Nephron (organoid): Measurements from ENCODE around the gene SAMM50.

Experiments used
- H3K27ac Mint-ChIP-seq, 3 experiments: 2 replicates each; pipeline ENCODE4 v1.8.0; 2020; ENCODE audit warnings: mixed read lengths in 3 of 3, mild to moderate bottlenecking in 2 of 3, moderate library complexity in 1 of 3
- H3K27me3 Mint-ChIP-seq: 2 replicates; pipeline ENCODE4 v1.8.0; 2021; ENCODE audit warnings: low read depth, mild to moderate bottlenecking, moderate library complexity, mixed read lengths
- H3K36me3 Mint-ChIP-seq: 2 replicates; pipeline ENCODE4 v1.8.0; 2020; ENCODE audit warnings: low read depth, mixed read lengths
- H3K4me1 Mint-ChIP-seq: 2 replicates; pipeline ENCODE4 v1.8.0; 2020; ENCODE audit warnings: mixed read lengths
- H3K4me3 Mint-ChIP-seq, 3 experiments: 2 replicates each; pipeline ENCODE4 v1.8.0; 2020; ENCODE audit warnings: mild to moderate bottlenecking in 3 of 3, mixed read lengths in 3 of 3, moderate library complexity in 2 of 3
- H3K9me3 Mint-ChIP-seq: 2 replicates; pipeline ENCODE4 v1.8.0; 2020; ENCODE audit warnings: mixed read lengths
- CTCF ChIP-seq, 3 experiments: fragments of 200-600 bp; sonication (generic); IDR thresholded peaks; one replicate each; pipeline ENCODE4 v1.5.0; 2021; ENCODE audit warnings: antibody characterized with exemption in 3 of 3; ENCODE audit not compliant: unreplicated experiment in 3 of 3

The SAMM50 gene

GRCh38 chr22:43917521-43917920 lies 37.7 kb upstream of the SAMM50 start:
- H3K4me1 Mint-ChIP-seq: no peaks in the 10 kb centered on the region

GRCh38 chr22:43919106-43919973 lies 35.9 kb upstream of the SAMM50 start:
- Mint-ChIP-seq H3K27me3 (peaks cover 14% of the 10 kb centered on the region), H3K4me1 (peaks cover 6% of the 10 kb centered on the region), H3K9me3 (no peaks in the 10 kb centered on the region), H3K36me3 (no peaks in the 10 kb centered on the region), H3K27ac (no peak overlapping the region), H3K4me3 (no peak overlapping the region)
- no peak for TF ChIP-seq CTCF (IDR thresholded peaks at IDR 0.05; ENCODE audit: unreplicated experiment in 3 of 3)

More at GRCh38 chr22:43917521-43917920, 37.7 kb upstream of the SAMM50 start:
- TF ChIP-seq CTCF (IDR thresholded peaks at IDR 0.05; ENCODE audit: unreplicated experiment in 3 of 3): no peak
- H3K27ac Mint-ChIP-seq: no peak overlapping the region
- H3K27me3 Mint-ChIP-seq: peaks cover 24% of the 10 kb centered on the region
- H3K4me3 Mint-ChIP-seq: no peak overlapping the region
- H3K36me3 Mint-ChIP-seq: no peaks in the 10 kb centered on the region
- peaks cover 3% of the 10 kb centered on the region for H3K9me3 Mint-ChIP-seq

- no peak overlapping the region for H3K4me3 Mint-ChIP-seq
- H3K36me3 Mint-ChIP-seq: no peaks in the 10 kb centered on the region
- H3K27me3 Mint-ChIP-seq: peaks cover 15% of the 10 kb centered on the region
- no peak overlapping the region for H3K27ac Mint-ChIP-seq
- H3K9me3 Mint-ChIP-seq: no peaks in the 10 kb centered on the region
- no peak for TF ChIP-seq CTCF (IDR thresholded peaks at IDR 0.05; ENCODE audit: unreplicated experiment in 3 of 3)
- peaks cover 6% of the 10 kb centered on the region for H3K4me1 Mint-ChIP-seq
Measured at GRCh38 chr22:43921370-43921769, 33.9 kb upstream of the SAMM50 start.

- H3K4me1 Mint-ChIP-seq: peaks cover 6% of the 10 kb centered on the region
- no peaks in the 10 kb centered on the region for H3K36me3 Mint-ChIP-seq
- peak overlapping the region in 2 of 3 experiments; percentile 10 to 21 for H3K4me3 Mint-ChIP-seq
- no peak for TF ChIP-seq CTCF (IDR thresholded peaks at IDR 0.05; ENCODE audit: unreplicated experiment in 3 of 3)
- peaks cover 15% of the 10 kb centered on the region for H3K27me3 Mint-ChIP-seq
- H3K27ac Mint-ChIP-seq: no peak overlapping the region
- H3K9me3 Mint-ChIP-seq: no peaks in the 10 kb centered on the region
Measured at GRCh38 chr22:43922123-43922522, 33.1 kb upstream of the SAMM50 start.

GRCh38 chr22:43923191-43923590 lies 32.1 kb upstream of the SAMM50 start:
- Mint-ChIP-seq H3K4me3 (peak overlapping the region; percentile 83 to 93 (median 89)), H3K9me3 (no peaks in the 10 kb centered on the region), H3K4me1 (peaks cover 6% of the 10 kb centered on the region), H3K27ac (peak overlapping the region; percentile 49 to 92 (median 75)), H3K36me3 (peaks cover 4% of the 10 kb centered on the region), H3K27me3 (peaks cover 9% of the 10 kb centered on the region)
- TF ChIP-seq CTCF (IDR thresholded peaks at IDR 0.05; ENCODE audit: unreplicated experiment in 3 of 3): no peak
